GM18951 (cell line): ENCODE measurements around the gene ARL15.

Experiments
- POLR2A ChIP-seq: IDR thresholded peaks from 4 replicates; pipeline ENCODE4 v1.6.1; 2011; ENCODE audit warnings: mild to moderate bottlenecking; ENCODE audit not compliant: insufficient read length, insufficient read depth; ENCODE audit errors: extremely low read depth
- in situ Hi-C: fragments of 300-500 bp; cut with MboI; formaldehyde crosslinking; loops from one replicate; pipeline ENCODE4 v1.12.0; 2022; ENCODE audit warnings: low sequenced_read_pairs, mixed read lengths, inconsistent platforms; ENCODE audit not compliant: unreplicated experiment

ARL15 gene

DNA sequence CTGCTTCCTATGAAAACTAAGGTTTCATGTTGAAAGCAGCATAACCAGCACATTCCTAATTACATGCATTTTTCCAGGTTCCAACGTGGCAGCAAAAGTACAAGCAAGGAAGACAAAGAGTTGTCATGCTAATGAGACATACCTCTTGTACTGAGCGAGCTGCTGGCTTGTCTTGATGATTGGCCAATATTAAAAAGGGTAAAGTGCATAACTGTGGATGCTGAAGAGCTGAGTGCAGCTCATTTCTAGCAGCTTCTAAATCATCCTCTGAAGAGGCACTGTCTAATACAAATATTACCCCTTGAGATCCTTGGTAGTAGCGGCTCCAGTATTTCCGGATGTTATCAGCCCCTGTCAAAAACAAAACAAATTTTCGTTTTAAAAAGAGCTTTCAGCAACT is 197.3 kb downstream of the ARL15 start:
- TF ChIP-seq POLR2A = no peak
- in situ Hi-C loops = no loop called here

DNA sequence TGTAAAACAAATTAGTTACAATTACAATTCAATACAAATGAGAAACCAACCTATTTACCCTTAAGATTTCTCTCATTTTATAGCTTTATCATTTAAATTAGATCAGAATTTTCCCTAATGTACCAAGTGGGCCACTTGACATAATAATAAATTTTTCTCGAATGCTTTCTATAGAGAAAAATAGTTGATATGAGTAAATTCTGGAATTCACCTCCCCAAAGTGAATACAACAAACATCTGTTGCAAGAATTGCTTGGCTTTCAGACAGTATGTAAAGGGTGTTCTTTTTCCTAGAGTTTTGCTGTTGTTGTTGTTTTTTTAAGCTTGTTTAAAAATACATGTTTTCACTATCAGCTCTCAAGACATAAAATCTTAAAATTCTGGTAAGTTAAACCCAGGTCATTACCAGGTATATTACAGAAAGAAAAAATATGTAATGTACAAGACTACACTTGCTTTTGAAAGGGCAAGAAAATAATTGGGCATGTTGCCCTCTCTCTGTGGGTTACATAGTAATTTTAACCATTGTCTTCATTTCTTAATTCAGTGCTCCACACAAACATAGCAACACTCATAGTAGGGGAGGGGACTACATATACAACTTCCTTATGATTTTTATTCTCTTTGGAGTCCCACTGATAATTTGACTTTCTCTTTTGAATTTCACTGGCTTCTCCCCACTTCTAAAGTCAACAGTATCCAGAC is 200.6 kb downstream of the ARL15 start:
- in situ Hi-C loops = no loop called here
- no peak for TF ChIP-seq POLR2A

- in situ Hi-C loops = no loop called here
- TF ChIP-seq POLR2A = no peak
These were observed 202.2 kb downstream of the ARL15 start for GRCh38 chr5:54108136-54108535.

DNA sequence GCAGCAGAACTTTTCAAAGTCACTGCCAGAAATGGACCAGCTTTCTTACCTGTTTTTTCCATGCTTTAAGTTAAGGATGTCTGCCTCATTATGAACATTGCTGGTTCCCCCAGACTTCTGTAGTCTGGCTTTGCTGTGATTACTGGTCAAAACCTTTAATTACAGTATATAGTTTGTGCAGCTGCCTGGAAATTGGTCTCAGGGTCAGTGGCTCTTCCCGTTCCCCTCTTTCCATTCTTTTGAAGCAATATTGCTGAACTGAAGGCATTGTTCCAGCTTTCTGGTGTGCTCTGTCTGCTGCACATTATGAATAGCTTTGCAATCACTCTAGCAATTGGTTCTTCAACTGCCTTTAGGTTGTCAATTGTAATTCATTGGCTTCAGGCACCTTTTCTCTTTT is 206.5 kb downstream of the ARL15 start:
- TF ChIP-seq POLR2A = no peak
- in situ Hi-C loops = no loop called here

DNA sequence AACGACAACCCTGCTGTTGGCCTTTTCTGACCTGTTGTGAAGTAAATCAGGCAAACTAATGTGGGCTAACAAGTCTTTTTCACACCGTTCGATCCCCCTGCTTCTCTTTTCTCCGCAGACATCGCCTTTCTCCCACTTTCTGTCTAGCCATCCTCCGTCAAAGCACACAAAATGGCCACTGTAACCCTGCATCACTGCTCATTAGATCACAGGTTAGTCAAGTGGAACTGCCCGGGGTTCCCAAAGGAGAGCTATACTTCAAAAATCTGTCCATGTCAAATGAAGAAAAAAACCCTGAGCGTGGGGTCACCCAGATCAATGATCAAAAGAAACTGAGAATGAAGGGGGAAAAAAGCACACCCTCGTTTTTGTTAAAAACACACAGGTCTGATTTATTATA is 212.1 kb downstream of the ARL15 start:
- in situ Hi-C loops = no loop called here
- TF ChIP-seq POLR2A = no peak

GRCh38 chr5:54095969-54096368 is 214.4 kb downstream of the ARL15 start:
- no peak for TF ChIP-seq POLR2A
- in situ Hi-C loops = no loop called here

DNA sequence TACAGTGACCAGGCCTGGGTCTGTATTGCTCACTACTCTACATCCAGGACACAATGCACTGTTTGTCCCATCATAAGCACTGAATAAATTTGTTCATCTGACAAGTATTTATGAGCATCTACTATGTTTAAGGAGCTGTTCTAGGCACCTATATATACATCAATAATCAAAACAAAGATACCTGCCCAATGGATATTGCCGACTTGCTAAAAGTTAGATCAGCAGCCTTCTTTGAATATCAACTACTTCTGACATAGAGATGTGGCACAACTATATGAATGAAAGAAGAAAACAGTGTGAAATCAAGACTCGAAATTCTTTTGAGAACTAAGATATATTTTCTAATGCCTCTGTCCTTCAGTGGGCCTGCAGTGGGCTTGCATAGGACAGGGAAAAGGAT is 215.7 kb downstream of the ARL15 start:
- TF ChIP-seq POLR2A = no peak

GRCh38 chr5:54093861-54094260 is 216.5 kb downstream of the ARL15 start:
- TF ChIP-seq POLR2A = no peak
- in situ Hi-C loops = no loop called here

More for the DNA sequence above, 215.7 kb downstream of the ARL15 start:
- in situ Hi-C loops = no loop called here

DNA sequence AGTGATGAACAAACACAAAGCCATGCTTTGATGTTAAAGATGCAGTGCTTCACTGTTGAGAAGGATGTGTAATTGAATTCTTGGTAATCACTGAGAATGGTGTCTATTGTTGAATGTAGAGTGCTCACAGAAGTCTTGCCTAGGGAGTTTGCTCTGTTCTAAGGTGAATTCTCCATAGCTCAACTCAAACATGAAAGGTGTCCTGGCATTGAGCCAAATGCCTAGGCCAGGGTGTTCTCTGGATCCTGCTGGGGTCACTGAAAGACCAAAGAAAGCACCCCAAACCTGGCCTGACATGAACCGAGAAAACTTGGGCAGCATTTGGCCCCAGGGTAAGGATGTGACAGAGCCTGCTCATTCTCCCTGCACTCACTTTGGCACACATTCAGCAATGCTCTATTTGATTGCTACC is 217.3 kb downstream of the ARL15 start:
- in situ Hi-C loops = no loop called here
- TF ChIP-seq POLR2A = no peak

DNA sequence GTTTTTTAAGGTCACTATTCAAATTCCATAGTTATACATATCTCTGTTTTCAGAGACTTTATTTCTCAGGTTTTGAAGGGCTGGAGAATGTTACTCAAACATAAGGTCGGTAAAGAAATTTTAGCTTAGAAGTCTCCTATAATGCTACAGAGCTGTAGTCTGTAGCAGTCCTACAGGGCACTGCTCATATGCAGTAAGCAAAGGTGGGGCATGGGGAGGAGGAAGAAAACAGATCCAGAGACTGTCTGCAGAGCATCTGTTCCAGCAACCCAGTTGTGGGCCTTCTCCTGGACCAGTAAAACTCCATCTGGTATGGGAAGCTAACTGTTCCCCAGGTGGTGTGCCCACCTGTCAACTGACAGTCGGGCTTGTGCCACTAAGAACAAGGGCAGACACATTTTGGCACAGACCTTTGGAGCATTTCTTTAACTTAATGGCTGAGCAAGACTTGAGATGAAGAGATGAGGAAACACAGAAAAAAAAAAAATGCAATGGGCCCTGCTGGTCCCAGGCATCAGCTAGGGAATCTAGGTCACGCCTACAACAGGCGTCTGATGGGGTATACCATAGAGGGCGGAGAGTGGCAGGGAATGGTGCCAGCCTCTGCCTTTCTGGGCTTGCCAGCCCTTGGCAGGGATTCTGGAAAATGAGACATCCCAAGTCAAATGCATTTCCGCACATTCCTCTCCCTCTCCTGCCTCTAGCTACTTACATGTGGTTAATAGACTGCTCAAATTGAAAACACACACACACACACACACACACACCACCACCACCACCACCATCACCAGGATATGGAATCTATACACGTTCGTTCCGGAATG is 218.9 kb downstream of the ARL15 start:
- TF ChIP-seq POLR2A = no peak
- in situ Hi-C loops = no loop called here

- TF ChIP-seq POLR2A = no peak
- in situ Hi-C loops = no loop called here
These were observed 219.8 kb downstream of the ARL15 start for GRCh38 chr5:54090495-54091120.

- in situ Hi-C loops = no loop called here
- TF ChIP-seq POLR2A = no peak
These were observed 222.3 kb downstream of the ARL15 start for GRCh38 chr5:54088081-54088480.

- in situ Hi-C loops = no loop called here
- TF ChIP-seq POLR2A = no peak
These were observed 222.9 kb downstream of the ARL15 start for GRCh38 chr5:54087436-54087835.
